Osteoblast (primary cell): ENCODE measurements around the gene MPST. TPM values are rescaled to one million over a fixed set of nuclear protein-coding genes. Genes with fewer than 3 reads are reported as not detected.

Experiments used
- DNase-seq: peaks from one replicate; pipeline ENCODE4 v3.0.0; 2011; ENCODE audit warnings: low spot score, mixed read lengths; ENCODE audit not compliant: insufficient read length; ENCODE audit errors: missing footprints
- H2AFZ ChIP-seq: 2 replicates; pipeline ENCODE4 v1.6.0; 2011; ENCODE audit warnings: mild to moderate bottlenecking, low read length
- H3K27ac ChIP-seq: 2 replicates; pipeline ENCODE4 v1.5.1; 2011; ENCODE audit warnings: mild to moderate bottlenecking, low read depth, low read length, moderate library complexity
- H3K27me3 ChIP-seq: 2 replicates; pipeline ENCODE4 v1.6.0; 2012; ENCODE audit warnings: mild to moderate bottlenecking, control low read depth, inconsistent platforms, low read length, moderate library complexity; ENCODE audit not compliant: insufficient read depth
- H3K36me3 ChIP-seq: 2 replicates; pipeline ENCODE4 v1.5.1; 2011; ENCODE audit warnings: mild to moderate bottlenecking, low read length, control low read depth, moderate library complexity; ENCODE audit not compliant: insufficient read depth
- H3K4me1 ChIP-seq: 2 replicates; pipeline ENCODE4 v1.5.1; 2011; ENCODE audit warnings: mild to moderate bottlenecking, low read length, control low read depth, moderate library complexity; ENCODE audit not compliant: insufficient read depth
- H3K4me2 ChIP-seq: 2 replicates; pipeline ENCODE4 v1.6.0; 2011; ENCODE audit warnings: mild to moderate bottlenecking, low read length; ENCODE audit not compliant: insufficient read depth
- H3K4me3 ChIP-seq: fragments of 200-600 bp; sonication (generic); 3 replicates; pipeline ENCODE4 v1.5.1; 2012; ENCODE audit warnings: mild to moderate bottlenecking, low read length, inconsistent platforms; ENCODE audit not compliant: insufficient read depth
- H3K79me2 ChIP-seq: 2 replicates; pipeline ENCODE4 v1.6.0; 2012; ENCODE audit warnings: mild to moderate bottlenecking, low read length, control low read depth, inconsistent platforms; ENCODE audit not compliant: insufficient read depth
- H3K9me3 ChIP-seq: 2 replicates; pipeline ENCODE4 v1.5.1; 2011; ENCODE audit warnings: low read depth, low read length, control low read depth
- H4K20me1 ChIP-seq: 2 replicates; pipeline ENCODE4 v1.6.0; 2012; ENCODE audit warnings: mild to moderate bottlenecking, low read length, control low read depth; ENCODE audit not compliant: insufficient read depth
- CTCF ChIP-seq: IDR thresholded peaks from 2 replicates; pipeline ENCODE4 v1.5.1; 2011; ENCODE audit warnings: mild to moderate bottlenecking, low read depth, low read length, moderate library complexity; ENCODE audit errors: extremely low read depth
- total RNA-seq: library from RNA; depleted of rRNA; stranded (reverse); fragments of >200 nt; gene quantifications from 2 replicates; pipeline ENCODE4 v1.2.3, GENCODE V29; 2012

Gene MPST
- total RNA-seq, 1 donor, result 91.6 TPM

DNA sequence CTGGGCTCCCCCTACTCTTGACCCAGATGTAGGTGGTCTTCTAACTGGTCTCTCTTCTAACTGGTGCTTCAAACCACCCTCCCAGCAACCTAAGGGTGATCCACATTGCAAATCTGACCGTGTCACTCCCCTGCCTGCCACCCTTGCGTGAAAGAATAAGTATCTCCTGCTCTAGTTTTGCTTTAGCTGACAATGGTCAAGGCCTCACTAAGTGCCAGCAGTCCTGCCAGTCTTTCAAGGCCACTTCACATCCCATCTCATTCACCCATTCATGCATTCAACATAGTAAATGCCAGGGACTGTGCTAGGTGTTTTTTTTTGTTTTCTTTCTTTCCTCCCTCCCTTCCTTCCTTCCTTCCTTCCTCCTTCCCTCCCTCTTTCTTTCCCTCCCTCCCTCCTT lies 29.7 kb downstream of the MPST start:
- Histone ChIP-seq H3K27me3 (no peaks in the 10 kb centered on the region), H2AFZ (no peak overlapping the region), H3K36me3 (peaks cover 12% of the 10 kb centered on the region), H4K20me1 (no peaks in the 10 kb centered on the region), H3K9me3 (no peaks in the 10 kb centered on the region), H3K4me2 (no peak overlapping the region), H3K4me3 (no peak overlapping the region), H3K27ac (no peak overlapping the region), H3K4me1 (peaks cover 11% of the 10 kb centered on the region), H3K79me2 (peaks cover 9% of the 10 kb centered on the region)
- DNase-seq, result peak; percentile 48
- no peak for TF ChIP-seq CTCF

DNA sequence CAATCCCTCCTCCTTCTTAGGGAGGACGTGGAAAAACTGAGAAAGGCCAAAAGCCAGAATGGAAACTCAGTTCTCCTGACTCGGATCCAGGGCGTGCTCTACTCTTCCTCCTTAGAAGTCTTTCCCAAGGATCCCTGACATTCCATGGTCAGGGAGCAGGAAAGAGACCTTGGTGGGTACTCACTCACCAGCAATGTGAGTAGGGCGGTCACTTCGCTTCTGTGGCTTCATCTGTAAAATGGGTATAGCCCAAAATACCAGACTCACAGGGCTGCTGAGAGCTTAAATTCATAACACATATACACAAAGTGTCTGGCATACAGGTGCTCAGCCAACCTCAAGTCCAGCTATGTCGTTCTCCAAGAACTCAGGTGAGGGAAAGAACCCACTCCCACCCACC lies 31.4 kb downstream of the MPST start:
- peak overlapping the region; percentile 87 for H3K4me2 ChIP-seq
- no peak for TF ChIP-seq CTCF
- peaks cover 9% of the 10 kb centered on the region for H3K79me2 ChIP-seq

GRCh38 chr22:37051391-37052385 lies 32.1 kb downstream of the MPST start, which contains the start of gene KCTD17:
Gene KCTD17, plus strand, starts transcription at chr22:37051742. Its CDS starts 19 bp downstream, at chr22:37051761.
- H3K4me2 ChIP-seq, result peak within 1 kb of the TSS; percentile 87
- H3K79me2 ChIP-seq, result peaks cover 9% of the 10 kb centered on the region
- TF ChIP-seq CTCF, result no peak
- no peaks in the 10 kb centered on the region for H3K27me3 ChIP-seq
- peak; percentile 100 for DNase-seq
- no peak within 1 kb of the TSS for H3K27ac ChIP-seq
- H3K9me3 ChIP-seq, result no peaks in the 10 kb centered on the region
- peaks cover 6% of the 10 kb centered on the region for H3K4me1 ChIP-seq
- peaks cover 20% of the 10 kb centered on the region for H3K36me3 ChIP-seq
- H4K20me1 ChIP-seq, result no peaks in the 10 kb centered on the region
- H3K4me3 ChIP-seq, result peak within 1 kb of the TSS; percentile 88
- H2AFZ ChIP-seq, result peak within 1 kb of the TSS; percentile 89

More for the DNA sequence above, 31.4 kb downstream of the MPST start:
- no peak overlapping the region for H3K27ac ChIP-seq
- H4K20me1 ChIP-seq, result no peaks in the 10 kb centered on the region
- H3K27me3 ChIP-seq, result no peaks in the 10 kb centered on the region
- no peak overlapping the region for H3K4me3 ChIP-seq
- DNase-seq, result peak; percentile 48
- H2AFZ ChIP-seq, result no peak overlapping the region
- H3K4me1 ChIP-seq, result peaks cover 11% of the 10 kb centered on the region
- peaks cover 20% of the 10 kb centered on the region for H3K36me3 ChIP-seq
- H3K9me3 ChIP-seq, result no peaks in the 10 kb centered on the region
